HS-5 (cell line): ENCODE measurements around the gene SCTR.

Source experiments
- DNase-seq: peaks from one replicate; pipeline ENCODE4 v3.0.0-alpha.2; 2012; ENCODE audit warnings: low read depth

The SCTR gene

DNA sequence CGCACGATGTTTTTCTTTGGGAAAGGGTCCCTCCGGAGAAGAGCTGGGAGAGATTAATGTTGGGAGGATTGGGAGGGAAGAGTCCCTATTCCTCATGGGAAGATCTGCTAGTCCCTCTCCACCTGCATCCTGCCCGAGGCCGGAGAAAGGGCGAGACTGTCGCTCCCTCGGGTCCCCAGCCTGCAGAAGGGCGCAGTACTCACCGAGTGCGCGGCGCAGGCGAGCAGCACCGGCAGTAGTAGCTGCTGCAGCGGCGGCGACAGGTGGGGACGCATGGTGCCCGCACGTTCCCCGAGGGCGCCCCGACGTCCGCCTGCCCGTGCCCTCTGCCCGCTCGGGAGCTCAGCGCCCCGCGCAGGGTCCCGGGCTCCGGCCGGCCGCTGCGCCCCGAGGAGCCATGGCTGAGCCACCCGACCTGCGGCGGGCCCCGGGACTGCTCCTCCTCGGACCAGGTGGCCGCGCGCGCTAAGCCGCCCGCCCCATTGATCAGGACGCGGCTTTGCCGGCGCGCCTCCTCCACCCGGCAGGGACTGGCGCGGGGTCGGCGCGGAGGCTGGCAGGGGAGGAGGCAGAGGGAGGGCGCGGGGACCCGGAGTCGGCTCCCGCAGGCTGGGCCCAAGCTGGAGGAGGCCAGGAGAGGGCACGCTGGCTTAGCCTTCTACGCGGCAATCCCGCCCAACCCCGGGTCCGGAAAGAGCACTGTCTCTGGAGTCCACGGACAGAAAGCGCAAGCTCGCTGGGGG lies at the start of gene SCTR:
TSS of gene SCTR (minus strand) at position 532 of the 743 bp plus-strand sequence. CDS start at position 275, 257 bp downstream.
- no peak for DNase-seq

DNA sequence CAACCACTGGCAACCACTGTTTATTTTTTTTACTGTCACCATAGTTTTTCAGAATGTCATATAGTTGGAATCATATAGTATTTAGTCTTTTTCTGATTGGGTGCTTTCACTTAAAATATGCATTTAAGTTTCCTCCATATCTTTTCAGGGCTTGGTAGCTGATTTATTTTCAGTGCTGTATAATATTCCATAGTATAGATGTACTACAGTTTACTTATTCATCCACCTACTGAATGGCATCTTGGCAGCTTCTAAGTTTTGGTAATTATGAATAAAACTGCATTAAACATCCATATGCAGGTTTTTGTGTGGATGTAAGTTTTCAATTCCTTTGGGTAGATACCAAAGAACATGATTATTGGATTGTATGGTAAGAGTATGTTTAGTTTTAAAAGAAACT lies 43.0 kb upstream of the SCTR start:
- no peak for DNase-seq

DNA sequence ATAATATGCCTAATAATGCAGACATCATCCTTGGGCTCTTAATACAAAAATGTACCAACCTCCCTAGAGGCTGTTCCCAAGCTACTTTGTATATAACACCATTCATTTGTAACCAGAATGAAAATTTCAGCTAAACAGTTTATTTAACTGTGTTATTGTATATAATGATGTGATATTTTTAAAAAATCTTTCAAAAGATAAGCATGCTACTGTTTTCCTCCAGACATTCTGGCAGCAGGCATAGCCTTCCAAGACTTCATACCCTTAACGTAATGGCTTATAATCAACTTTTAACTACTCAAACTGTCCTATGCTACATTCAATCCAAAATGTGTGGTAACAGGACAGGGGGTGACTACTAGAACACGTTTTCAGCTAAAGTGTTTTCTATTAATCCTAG lies 41.2 kb upstream of the SCTR start:
- no peak for DNase-seq

- no peak for DNase-seq
Measured at GRCh38 chr2:119553687-119554344, 29.5 kb upstream of the SCTR start.

- no peak for DNase-seq
Measured at GRCh38 chr2:119552902-119553301, 28.6 kb upstream of the SCTR start.

DNA sequence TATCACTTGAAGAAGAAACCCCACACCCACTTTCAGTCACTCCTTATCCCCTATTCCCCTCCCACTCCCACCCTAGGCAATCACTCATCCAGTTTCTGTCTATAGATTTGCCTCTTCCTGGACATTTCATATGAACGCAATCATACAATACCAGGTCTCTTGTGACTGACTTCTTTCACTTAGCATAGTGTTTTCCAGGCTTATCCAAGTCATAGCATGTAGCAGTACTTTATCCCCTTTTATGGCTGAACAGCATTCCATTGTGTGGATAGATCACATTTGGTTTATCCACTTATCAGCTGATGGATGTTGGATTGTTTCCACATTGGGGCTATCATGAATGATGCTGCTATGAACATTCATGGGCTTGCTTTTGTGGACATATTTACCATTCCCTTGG lies 26.6 kb upstream of the SCTR start:
- DNase-seq: no peak

GRCh38 chr2:119550346-119550745 lies 26.1 kb upstream of the SCTR start:
- DNase-seq: no peak

- peak; percentile 58 for DNase-seq
Measured at GRCh38 chr2:119549241-119549640, 25.0 kb upstream of the SCTR start.

DNA sequence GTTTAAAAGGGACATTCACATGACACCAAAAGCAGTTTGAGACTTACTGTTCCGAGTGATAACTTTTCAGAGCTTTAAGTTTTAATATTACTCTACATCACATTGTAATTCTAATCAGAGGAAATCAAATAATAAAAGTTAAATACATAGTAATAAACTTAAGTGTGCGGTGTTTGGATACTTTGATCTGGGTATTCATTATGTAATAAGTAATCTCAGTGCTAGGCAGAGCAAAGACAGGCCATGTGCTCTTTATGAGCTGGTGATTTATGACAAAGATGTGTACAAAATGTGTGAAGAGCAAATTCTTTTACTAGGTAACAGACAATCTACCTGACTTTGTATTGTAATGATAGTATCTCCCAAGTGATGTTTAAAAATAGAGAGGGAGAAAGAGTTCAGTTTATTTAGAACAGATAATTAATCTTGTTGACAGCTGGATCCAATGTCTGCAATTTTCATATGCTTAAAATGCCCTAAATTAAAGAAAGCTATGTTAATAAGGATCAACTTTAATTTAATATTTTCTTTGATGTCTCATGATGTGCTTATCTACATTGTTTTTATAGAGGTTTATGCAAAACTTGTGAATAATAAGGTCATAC lies 24.3 kb upstream of the SCTR start:
- no peak for DNase-seq

DNA sequence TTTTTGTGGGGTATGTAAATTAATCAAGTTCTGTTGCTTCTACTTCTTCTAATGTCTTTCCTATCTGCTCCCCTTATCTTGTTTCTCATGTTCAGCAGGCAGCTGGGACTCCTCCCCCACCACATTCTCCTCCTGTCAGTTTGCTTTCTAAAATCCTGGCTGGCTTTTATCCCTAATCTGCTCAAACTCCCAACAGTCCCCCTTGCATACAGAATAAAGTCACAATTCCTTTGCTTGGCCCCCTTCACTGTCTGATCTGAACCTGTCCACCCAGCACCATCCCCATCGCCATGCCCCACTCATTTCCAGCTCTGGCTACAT lies 22.1 kb upstream of the SCTR start:
- no peak for DNase-seq

DNA sequence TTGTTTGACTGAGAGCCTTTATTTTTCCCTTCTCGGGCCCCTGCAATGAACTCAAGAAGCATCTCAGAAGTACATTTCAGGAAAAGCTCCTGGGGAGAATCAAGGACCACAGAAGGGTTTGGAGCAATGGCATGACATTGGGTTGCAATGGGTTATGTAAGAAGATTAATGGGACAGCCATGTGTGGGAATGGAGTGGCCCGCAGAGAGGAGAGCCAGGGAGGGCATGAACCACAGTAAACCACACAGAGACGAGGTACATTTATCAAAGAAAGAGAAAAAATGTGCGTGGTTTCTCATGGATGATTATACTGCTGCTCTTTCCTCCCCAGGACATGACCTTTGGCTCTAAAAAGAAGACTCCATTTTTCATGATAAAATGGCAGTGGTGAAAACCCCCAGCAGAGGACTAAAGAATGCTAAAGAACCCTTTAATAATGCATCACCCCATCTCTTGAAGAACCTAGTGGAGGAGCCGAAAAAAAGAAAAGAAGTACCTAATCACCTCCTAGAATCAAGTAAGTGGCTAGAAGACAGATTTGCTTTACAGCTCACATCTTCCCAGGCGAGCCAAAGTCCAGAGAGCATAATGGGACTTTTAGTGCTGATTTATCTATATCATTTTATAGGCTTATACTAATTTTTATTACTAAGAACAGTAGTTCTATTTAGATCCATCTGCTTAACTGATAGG lies 21.6 kb upstream of the SCTR start:
- no peak for DNase-seq

- DNase-seq: no peak
Measured at GRCh38 chr2:119544939-119545475, 20.7 kb upstream of the SCTR start.

DNA sequence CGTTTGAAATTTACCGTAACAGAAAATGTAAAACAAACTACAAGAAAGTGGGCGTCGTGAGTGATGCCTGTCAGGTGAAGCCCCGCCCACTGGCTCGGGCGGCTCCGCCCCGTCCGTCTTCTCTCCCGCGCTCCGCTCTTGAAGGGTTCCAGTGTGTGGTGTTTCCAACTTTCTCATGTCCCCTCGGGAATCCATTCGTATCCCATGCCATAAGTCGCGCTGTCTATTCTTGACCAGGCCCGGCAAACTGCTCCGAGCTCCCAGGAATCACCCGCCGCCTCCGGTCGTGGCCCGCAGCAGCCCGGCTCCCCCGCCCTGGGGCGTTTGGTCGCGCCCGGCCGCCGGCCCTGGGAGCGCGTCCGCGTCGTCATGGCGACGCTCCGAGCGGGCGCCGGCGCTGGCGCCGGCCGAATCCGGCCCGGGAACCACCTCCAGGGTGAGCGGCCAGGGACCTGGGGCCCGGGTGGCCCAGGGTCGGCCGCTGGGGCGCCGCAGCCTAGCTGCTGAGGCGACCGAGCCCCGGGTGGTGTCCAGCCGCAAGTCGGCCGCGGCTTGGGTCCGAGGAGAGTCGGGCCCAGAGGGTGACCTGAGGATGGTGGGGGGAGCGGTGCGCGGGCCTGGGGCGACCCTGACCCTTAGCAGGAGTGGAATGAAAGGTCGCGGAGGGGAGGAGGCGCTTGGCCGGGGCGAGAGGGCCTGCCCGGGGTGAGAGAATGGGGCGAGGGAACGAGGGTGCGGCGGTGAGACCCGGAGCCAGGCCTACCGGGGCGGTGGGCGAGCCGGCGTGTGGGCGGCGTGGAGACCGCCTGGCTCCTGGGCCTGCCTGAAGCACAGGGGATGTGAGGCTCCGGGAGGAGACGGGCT lies 20.0 kb upstream of the SCTR start, which contains the start of gene CFAP221:
TSS of gene CFAP221 (plus strand) at position 375 of the 864 bp plus-strand sequence. CDS start 1,683 bp downstream, outside the sequence.
- DNase-seq: peak; percentile 60

- DNase-seq: no peak
Measured at GRCh38 chr2:119541476-119541875, 17.2 kb upstream of the SCTR start.

DNA sequence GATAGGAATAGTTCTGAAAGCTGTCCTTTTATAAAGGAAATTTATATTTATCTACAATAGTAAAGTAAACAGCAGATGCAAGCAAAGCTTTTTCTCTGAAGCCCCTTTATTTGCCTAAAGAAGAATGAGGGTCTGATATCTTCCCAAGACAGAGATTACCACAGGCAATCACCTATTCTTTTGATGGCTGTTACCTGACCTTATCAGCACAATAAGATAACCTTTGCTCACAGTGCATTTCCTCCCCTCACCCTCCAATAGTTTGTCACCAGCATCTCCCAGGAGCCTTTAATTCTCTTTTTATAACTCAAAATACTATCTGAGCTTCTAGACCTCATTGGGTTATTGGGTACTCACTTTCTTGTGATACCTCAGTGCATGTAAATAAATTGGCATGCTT lies 13.5 kb upstream of the SCTR start:
- no peak for DNase-seq

DNA sequence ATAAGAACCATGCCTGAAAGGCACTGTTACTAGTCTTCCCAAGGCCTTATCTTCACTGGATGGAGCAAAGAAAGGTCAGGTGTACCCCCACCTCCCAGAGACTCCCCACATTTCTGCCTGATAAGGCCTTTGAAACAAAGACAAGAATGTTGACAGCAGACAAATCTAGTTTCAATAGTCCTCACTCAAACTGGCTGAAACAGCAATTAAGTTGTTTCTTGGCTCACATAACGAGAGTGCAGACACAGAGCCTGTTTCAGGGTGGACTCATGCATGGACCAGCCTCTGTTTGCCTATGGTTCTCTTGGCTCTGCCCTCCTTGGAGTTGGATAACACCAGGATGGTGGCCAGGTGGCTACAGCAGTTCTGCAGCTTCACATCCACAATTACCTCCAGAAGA lies 12.4 kb upstream of the SCTR start:
- no peak for DNase-seq

GRCh38 chr2:119536211-119536610 lies 11.9 kb upstream of the SCTR start:
- DNase-seq: no peak

DNA sequence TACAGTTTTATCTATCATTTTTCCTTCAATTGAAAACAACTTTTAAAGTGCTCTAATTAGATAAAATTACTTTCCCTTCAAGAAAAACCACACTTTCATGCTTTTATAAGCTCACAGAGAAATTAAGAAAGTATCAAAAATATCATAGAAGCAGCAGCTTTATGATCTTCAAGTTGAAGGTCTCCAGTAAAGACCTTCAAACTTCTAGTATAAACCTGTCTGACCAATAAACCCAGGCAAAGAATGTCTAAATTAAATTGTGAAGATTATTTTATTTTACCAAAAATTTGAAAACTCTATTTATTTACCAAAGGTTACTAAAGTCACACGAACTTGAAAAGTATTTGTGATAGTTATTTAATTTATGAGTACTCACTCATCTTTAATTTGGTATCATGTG lies 9.3 kb upstream of the SCTR start:
- no peak for DNase-seq

DNA sequence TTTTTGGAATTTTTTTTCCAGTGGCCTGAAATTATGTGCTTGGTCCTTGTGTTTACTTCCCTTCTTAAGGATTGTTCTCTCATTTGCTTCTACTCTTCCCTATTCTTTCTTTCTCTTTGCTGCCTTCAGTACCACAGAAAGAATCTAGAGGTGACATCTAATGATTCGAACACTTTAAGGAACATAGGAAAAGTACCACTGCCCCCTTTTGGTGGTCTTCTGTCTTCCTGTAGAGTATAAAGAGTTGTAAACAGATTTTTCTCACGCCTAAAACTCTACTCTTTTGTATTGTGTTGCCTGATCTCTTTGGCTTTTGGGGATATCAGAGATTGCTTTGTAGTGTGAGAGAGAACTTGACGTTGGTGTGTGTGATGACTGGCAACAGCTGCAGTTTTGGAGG lies 7.0 kb upstream of the SCTR start:
- DNase-seq: no peak

GRCh38 chr2:119527999-119528398 lies 3.7 kb upstream of the SCTR start:
- DNase-seq: no peak

- no peak for DNase-seq
Measured at GRCh38 chr2:119525614-119526013, 1.3 kb upstream of the SCTR start.
